SK-N-SH treated with all-trans-retinoic acid at 6 μM for 48 hours (cell line): ENCODE measurements around the gene ST6GALNAC6.

Experiments
- ATAC-seq: fragments of 200-7000 bp; cut with Tn5 transposase; 3 replicates; pipeline ENCODE4 v1.9.1; 2020; ENCODE audit warnings: mild to moderate bottlenecking, moderate library complexity
- ARNTL ChIP-seq: fragments of 450-650 bp; formaldehyde crosslinking; IDR thresholded peaks from 2 replicates; pipeline ENCODE4 v1.5.0; 2020; ENCODE audit warnings: low read depth, mild to moderate bottlenecking, moderate library complexity, borderline replicate concordance
- BACH2 ChIP-seq: fragments of 250-450 bp; sonication (Bioruptor Pico); IDR thresholded peaks from 2 replicates; pipeline ENCODE4 v1.9.0; 2021; ENCODE audit warnings: mild to moderate bottlenecking, borderline replicate concordance
- CREB5 ChIP-seq: fragments of 250-450 bp; sonication (Bioruptor Pico); IDR thresholded peaks from 2 replicates; pipeline ENCODE4 v1.5.1; 2020; ENCODE audit warnings: low read depth, mild to moderate bottlenecking, moderate library complexity
- CSDC2 ChIP-seq: fragments of 250-450 bp; sonication (Bioruptor Pico); IDR thresholded peaks from 2 replicates; pipeline ENCODE4 v1.5.0; 2020; ENCODE audit warnings: mild to moderate bottlenecking, moderate library complexity
- CSRNP3 ChIP-seq: fragments of 250-450 bp; sonication (Bioruptor Pico); IDR thresholded peaks from 2 replicates; pipeline ENCODE4 v1.5.1; 2021; ENCODE audit warnings: mild to moderate bottlenecking, moderate library complexity
- ESRRG ChIP-seq: fragments of 250-450 bp; sonication (Bioruptor Pico); IDR thresholded peaks from 2 replicates; pipeline ENCODE4 v1.6.1; 2021; ENCODE audit warnings: mild to moderate bottlenecking
- ISL1 ChIP-seq: fragments of 250-450 bp; sonication (Bioruptor Pico); IDR thresholded peaks from 2 replicates; pipeline ENCODE4 v2.1.2; 2022; ENCODE audit warnings: mild to moderate bottlenecking, moderate library complexity
- OSR1 ChIP-seq: fragments of 250-450 bp; sonication (Bioruptor Pico); IDR thresholded peaks from 2 replicates; pipeline ENCODE4 v1.8.0; 2022; ENCODE audit warnings: moderate library complexity, mild to moderate bottlenecking, inconsistent platforms
- PATZ1 ChIP-seq: fragments of 250-450 bp; sonication (Bioruptor Pico); IDR thresholded peaks from 2 replicates; pipeline ENCODE4 v1.8.0; 2020; ENCODE audit warnings: mild to moderate bottlenecking, moderate library complexity, borderline replicate concordance
- POU6F1 ChIP-seq: fragments of 250-450 bp; sonication (Bioruptor Pico); IDR thresholded peaks from 2 replicates; pipeline ENCODE4 v1.8.0; 2021; ENCODE audit warnings: low read depth, mild to moderate bottlenecking, moderate library complexity, borderline replicate concordance
- PPARA ChIP-seq: fragments of 250-450 bp; sonication (Bioruptor Pico); IDR thresholded peaks from 2 replicates; pipeline ENCODE4 v1.5.0; 2020; ENCODE audit warnings: mild to moderate bottlenecking, borderline replicate concordance
- RARB ChIP-seq: fragments of 250-450 bp; sonication (Bioruptor Pico); IDR thresholded peaks from 2 replicates; pipeline ENCODE4 v1.8.0; 2021; ENCODE audit warnings: mild to moderate bottlenecking, moderate library complexity
- TCF4 ChIP-seq: fragments of 250-450 bp; sonication (Bioruptor Pico); IDR thresholded peaks from 2 replicates; pipeline ENCODE4 v1.8.0; 2021; ENCODE audit warnings: mild to moderate bottlenecking, moderate library complexity, borderline replicate concordance
- TOX ChIP-seq: fragments of 250-450 bp; sonication (Bioruptor Pico); IDR thresholded peaks from 2 replicates; pipeline ENCODE4 v1.8.0; 2021; ENCODE audit warnings: mild to moderate bottlenecking, moderate library complexity, borderline replicate concordance
- TSHZ2 ChIP-seq: fragments of 250-450 bp; sonication (Bioruptor Pico); IDR thresholded peaks from 2 replicates; pipeline ENCODE4 v1.5.0; 2020; ENCODE audit warnings: mild to moderate bottlenecking, moderate library complexity
- ZC3H10 ChIP-seq: fragments of 250-450 bp; sonication (Bioruptor Pico); IDR thresholded peaks from 2 replicates; pipeline ENCODE4 v1.5.1; 2021; ENCODE audit warnings: mild to moderate bottlenecking, moderate library complexity
- ZNF565 ChIP-seq: fragments of 450-650 bp; formaldehyde crosslinking; conservative IDR thresholded peaks from 2 replicates; pipeline ENCODE4 v1.5.0; 2020; ENCODE audit warnings: low read depth, mild to moderate bottlenecking, moderate library complexity
- ZNF70 ChIP-seq: fragments of 450-650 bp; formaldehyde crosslinking; IDR thresholded peaks from 2 replicates; pipeline ENCODE4 v1.5.0; 2020; ENCODE audit warnings: mild to moderate bottlenecking, moderate library complexity

Gene ST6GALNAC6

GRCh38 chr9:127868278-127868902 lies 31.0 kb downstream of the ST6GALNAC6 start:
- TF ChIP-seq CSRNP3 (CRISPR knock-in tag), result no peak
- no peak for TF ChIP-seq ZNF565
- TF ChIP-seq PPARA (CRISPR knock-in tag), result no peak
- TF ChIP-seq ARNTL (CRISPR knock-in tag), result no peak
- no peak for TF ChIP-seq TCF4 (CRISPR knock-in tag)
- no peak for TF ChIP-seq CREB5 (CRISPR knock-in tag)

GRCh38 chr9:127867356-127868277 lies 31.8 kb downstream of the ST6GALNAC6 start:
- no peak for ATAC-seq
- no peak for TF ChIP-seq ESRRG
- TF ChIP-seq ISL1 (CRISPR knock-in tag), result no peak
- TF ChIP-seq CREB5 (CRISPR knock-in tag), result no peak
- TF ChIP-seq CSDC2 (CRISPR knock-in tag), result no peak
- TF ChIP-seq PPARA (CRISPR knock-in tag), result no peak
- TF ChIP-seq OSR1 (CRISPR knock-in tag), result no peak
- no peak for TF ChIP-seq PATZ1 (CRISPR knock-in tag)
- TF ChIP-seq TSHZ2 (CRISPR knock-in tag), result no peak
- no peak for TF ChIP-seq ARNTL (CRISPR knock-in tag)
- TF ChIP-seq CSRNP3 (CRISPR knock-in tag), result no peak
- no peak for TF ChIP-seq ZNF70 (CRISPR knock-in tag)
- TF ChIP-seq POU6F1 (CRISPR knock-in tag), result no peak
- TF ChIP-seq ZNF565, result no peak
- TF ChIP-seq RARB, result no peak
- TF ChIP-seq ZC3H10, result no peak
- TF ChIP-seq TOX (CRISPR knock-in tag), result no peak
- TF ChIP-seq BACH2 (CRISPR knock-in tag), result no peak

More at GRCh38 chr9:127868278-127868902, 31.0 kb downstream of the ST6GALNAC6 start:
- no peak for ATAC-seq
